Activated CD4-positive, CD25-positive, alpha-beta regulatory T cell treated with anti-CD3 and anti-CD28 coated beads, Interleukin-2, amount 50 U/mL, for 16 hours (primary cell): ENCODE results near the gene MME.

Source experiments
- DNase-seq: peaks from one replicate; pipeline ENCODE4 v3.0.0-alpha.2; 2020; ENCODE audit warnings: low read depth, low spot score

MME gene

GRCh38 chr3:155231792-155232191, 151.7 kb downstream of the MME start:
- no peak for DNase-seq

- DNase-seq, result no peak
Observed at GRCh38 chr3:155232605-155233004, 152.5 kb downstream of the MME start.

DNA sequence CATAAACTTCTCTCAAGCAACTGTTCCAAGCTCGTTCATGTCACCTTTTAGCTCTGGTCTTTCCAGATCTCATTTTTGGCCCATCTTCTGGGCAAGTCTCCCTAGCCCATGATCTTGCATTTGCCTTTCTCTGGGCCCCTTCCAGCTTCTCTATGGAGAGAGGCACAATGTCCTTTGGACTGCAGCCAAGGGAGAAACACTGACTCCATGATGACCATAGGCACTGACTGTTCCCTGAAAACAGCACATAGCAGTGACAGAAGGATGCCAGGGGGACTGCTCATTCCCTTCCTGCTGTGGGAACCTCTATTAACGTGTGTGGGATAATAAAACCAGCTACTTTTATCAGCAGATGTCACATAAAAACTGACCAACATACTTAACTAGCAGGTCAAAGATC, 153.1 kb downstream of the MME start:
- DNase-seq, result no peak
